Esophagus muscularis mucosa (tissue), 3 donors: ENCODE data around the gene OSBPL9.

Source experiments
- POLR2A ChIP-seq: fragments of 450-650 bp; IDR thresholded peaks from one replicate; pipeline ENCODE4 v1.6.1; 2017; ENCODE audit warnings: antibody characterized with exemption, moderate library complexity, mild to moderate bottlenecking, low read depth
- TF ChIP-seq, protein P1 (sequence below), 3 experiments: fragments of 200-600 bp in 2 of 3; fragments of 450-650 bp in 1 of 3; sonication (generic) in 2 of 3; IDR thresholded peaks; one replicate each; pipeline ENCODE4 v1.5.1; 2017 to 2019; ENCODE audit warnings: antibody characterized with exemption in 3 of 3, mild to moderate bottlenecking in 2 of 3, moderate library complexity in 1 of 3

DNA sequence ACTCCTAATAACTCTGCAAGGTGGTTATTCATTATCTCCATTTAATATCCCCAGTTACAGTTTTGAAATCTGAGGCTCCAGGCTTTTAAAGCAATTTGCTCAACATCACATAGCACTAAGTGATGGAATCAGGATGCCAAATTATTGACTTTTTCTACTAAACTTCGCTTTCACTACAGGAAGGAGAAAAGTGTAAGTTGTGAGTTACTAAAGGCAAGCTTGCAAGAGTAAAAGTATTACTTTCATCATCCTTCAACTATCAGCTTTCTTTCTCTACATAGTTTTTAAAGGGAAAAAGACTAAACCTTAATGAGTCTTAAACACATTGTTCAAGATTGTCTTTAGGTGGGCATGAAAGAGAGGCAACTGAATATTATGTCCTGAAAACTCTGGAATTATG lies 1.8 kb downstream of the OSBPL9 start:
- TF ChIP-seq, protein P1, sequence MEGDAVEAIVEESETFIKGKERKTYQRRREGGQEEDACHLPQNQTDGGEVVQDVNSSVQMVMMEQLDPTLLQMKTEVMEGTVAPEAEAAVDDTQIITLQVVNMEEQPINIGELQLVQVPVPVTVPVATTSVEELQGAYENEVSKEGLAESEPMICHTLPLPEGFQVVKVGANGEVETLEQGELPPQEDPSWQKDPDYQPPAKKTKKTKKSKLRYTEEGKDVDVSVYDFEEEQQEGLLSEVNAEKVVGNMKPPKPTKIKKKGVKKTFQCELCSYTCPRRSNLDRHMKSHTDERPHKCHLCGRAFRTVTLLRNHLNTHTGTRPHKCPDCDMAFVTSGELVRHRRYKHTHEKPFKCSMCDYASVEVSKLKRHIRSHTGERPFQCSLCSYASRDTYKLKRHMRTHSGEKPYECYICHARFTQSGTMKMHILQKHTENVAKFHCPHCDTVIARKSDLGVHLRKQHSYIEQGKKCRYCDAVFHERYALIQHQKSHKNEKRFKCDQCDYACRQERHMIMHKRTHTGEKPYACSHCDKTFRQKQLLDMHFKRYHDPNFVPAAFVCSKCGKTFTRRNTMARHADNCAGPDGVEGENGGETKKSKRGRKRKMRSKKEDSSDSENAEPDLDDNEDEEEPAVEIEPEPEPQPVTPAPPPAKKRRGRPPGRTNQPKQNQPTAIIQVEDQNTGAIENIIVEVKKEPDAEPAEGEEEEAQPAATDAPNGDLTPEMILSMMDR (IDR thresholded peaks at IDR 0.05), result no peak
- no peak for TF ChIP-seq POLR2A
